ENCODE results near the gene RMC1.

- TF ChIP-seq CTCF (IDR thresholded peaks at IDR 0.05) (no peak), POLR2A (IDR thresholded peaks at IDR 0.05; ENCODE audit: low read depth) (no peak), EP300 (IDR thresholded peaks at IDR 0.05) (no peak), POLR2AphosphoS5 (IDR thresholded peaks at IDR 0.05) (no peak)
Measured at GRCh38 chr18:23531912-23532311, 28.6 kb downstream of the RMC1 start.
